ENCODE data around the gene SH3GLB2.
"Not testable (repeated sequence)": the region's sequence is repeated elsewhere in the genome, so short reads cannot be mapped to it uniquely, and the experiment has no call there.

SH3GLB2 gene

DNA sequence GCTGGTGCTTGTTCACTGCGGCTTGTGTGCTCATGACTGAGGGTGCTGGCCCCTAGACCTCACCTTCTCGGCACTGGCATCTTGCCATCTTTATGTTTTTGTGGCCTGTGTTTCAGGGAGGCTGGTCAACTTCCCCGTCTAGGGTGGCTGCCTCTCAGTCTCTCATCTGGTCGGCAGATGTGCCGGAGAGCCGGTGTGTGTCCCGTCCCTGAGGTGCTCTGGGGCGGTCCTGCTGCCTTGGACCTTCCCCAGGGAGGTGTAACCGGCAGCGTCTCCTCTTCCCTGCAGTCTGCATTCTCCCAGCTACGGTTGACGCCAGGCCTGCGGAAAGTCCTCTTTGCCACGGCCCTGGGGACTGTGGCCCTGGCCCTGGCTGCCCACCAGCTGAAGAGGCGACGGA, 13.9 kb upstream of the SH3GLB2 start:
- Histone ChIP-seq H3K27me3 (ENCODE audit: control insufficient read depth in 1 of 2, insufficient read depth in 2 of 2, low read length in 2 of 2) (no peaks in the 10 kb centered on the region), H3K27ac (ENCODE audit: low read depth, low read length) (no peak overlapping the region), H3K9me3 (ENCODE audit: low read length) (no peaks in the 10 kb centered on the region), H3K4me1 (ENCODE audit: insufficient read depth, low read length) (peaks cover 13% of the 10 kb centered on the region), H3K4me3 (ENCODE audit: low read depth in 1 of 2, low read length in 2 of 2) (no peak overlapping the region), H3K36me3 (ENCODE audit: insufficient read depth, low read length) (peaks cover 18% of the 10 kb centered on the region), H3K9ac (ENCODE audit: low read length) (no peak overlapping the region)

DNA sequence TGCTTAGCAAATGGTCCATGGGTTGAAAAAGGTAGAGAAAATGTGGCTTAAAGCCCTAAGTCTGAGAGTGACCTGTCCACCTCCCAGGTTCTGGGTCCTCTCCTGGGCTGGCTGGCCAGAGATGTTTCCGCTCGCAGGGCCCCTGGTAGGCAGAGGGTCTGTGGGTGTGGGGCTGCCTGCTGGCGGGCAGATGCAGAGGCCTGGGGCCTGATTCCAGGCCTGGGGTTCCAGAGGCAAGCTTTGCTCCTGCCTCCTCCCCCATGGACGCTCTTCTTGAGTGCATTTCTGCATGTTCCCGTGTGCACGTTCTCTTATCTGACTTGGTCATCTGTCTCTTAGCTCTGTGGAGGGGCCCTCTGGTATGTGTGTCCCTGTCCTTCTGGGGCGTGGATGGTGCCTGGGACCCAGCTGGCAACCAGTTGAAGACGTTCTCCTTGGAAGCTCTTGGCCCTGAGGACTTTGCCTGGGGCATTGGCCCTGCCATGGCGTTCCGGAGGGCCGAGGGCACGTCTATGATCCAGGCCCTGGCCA, 12.0 kb upstream of the SH3GLB2 start:
- Histone ChIP-seq H3K36me3 (ENCODE audit: insufficient read depth, low read length) (peaks cover 18% of the 10 kb centered on the region), H3K9me3 (ENCODE audit: low read length) (no peaks in the 10 kb centered on the region), H3K9ac (ENCODE audit: low read length) (no peak overlapping the region), H3K27me3 (ENCODE audit: control insufficient read depth in 1 of 2, insufficient read depth in 2 of 2, low read length in 2 of 2) (no peaks in the 10 kb centered on the region), H3K4me1 (ENCODE audit: insufficient read depth, low read length) (peaks cover 13% of the 10 kb centered on the region), H3K4me3 (ENCODE audit: low read depth in 1 of 2, low read length in 2 of 2) (no peak overlapping the region), H3K27ac (ENCODE audit: low read depth, low read length) (no peak overlapping the region)

DNA sequence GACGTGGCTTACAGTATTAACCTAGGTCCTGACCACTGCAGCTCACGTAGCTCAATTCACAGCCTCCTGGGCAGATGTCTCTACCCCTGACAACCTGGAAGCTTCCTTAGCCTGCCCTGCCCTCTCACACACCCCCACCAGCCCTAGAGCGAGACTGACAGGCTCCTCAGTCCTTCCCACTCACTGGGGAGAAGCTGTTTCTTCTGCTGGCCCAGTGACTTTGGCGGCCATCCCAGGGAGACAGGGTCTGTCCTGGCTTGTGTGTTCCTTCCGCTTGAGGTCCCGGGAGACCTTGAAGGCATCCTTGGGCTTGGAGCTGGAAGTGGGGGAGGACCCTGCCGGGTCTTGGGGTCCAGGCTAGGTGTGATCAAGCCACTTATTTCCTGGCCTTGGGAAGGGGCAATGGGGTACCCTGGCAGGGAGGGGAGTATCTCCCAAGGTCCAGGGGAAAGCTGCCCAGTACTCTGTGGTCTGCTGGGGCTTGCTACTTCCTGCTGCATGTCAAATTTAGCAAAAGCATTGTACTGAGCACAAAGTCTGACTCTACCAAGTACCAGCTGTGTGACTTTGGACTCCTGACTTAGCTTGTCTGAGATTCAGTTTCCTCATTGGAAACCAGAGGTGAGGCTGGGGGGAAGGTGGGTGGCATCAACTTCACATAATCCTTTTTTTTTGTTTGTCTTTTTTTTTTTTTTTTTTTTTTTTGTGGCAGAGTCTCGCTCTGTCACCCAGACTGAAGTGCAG, 10.2 kb upstream of the SH3GLB2 start:
- no peak overlapping the region for H3K27ac ChIP-seq (ENCODE audit: low read depth, low read length)
- H3K4me3 ChIP-seq (ENCODE audit: low read depth in 1 of 2, low read length in 2 of 2), result peak overlapping the region; percentile 22 to 76

DNA sequence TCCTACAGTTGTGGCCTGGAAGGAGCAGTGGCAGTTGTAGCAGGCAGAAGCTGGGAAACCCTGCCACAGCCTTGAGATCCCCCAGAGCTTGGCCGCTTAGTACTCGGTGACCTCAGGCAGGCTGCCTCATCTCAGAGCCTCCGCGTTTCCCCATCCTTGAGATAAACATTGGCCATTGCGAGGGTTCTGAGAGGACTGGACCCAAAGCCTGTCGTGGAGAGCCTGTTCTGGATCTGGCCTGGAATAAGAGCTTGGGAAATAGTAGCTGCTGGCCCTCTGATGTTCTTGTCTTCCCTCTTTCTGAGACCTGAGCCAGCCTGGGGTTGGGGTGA, 9.6 kb upstream of the SH3GLB2 start:
- Histone ChIP-seq H3K4me3 (ENCODE audit: low read depth in 1 of 2, low read length in 2 of 2) (peak overlapping the region; percentile 76 to 96), H3K4me1 (ENCODE audit: insufficient read depth, low read length) (peaks cover 13% of the 10 kb centered on the region), H3K27me3 (ENCODE audit: control insufficient read depth in 1 of 2, insufficient read depth in 2 of 2, low read length in 2 of 2) (no peaks in the 10 kb centered on the region), H3K9ac (ENCODE audit: low read length) (no peak overlapping the region), H3K9me3 (ENCODE audit: low read length) (no peaks in the 10 kb centered on the region), H3K36me3 (ENCODE audit: insufficient read depth, low read length) (peaks cover 18% of the 10 kb centered on the region), H3K27ac (ENCODE audit: low read depth, low read length) (no peak overlapping the region)

More for the DNA sequence above, 10.2 kb upstream of the SH3GLB2 start:
- peaks cover 13% of the 10 kb centered on the region for H3K4me1 ChIP-seq (ENCODE audit: insufficient read depth, low read length)
- peaks cover 18% of the 10 kb centered on the region for H3K36me3 ChIP-seq (ENCODE audit: insufficient read depth, low read length)
- no peaks in the 10 kb centered on the region for H3K9me3 ChIP-seq (ENCODE audit: low read length)
- H3K27me3 ChIP-seq (ENCODE audit: control insufficient read depth in 1 of 2, insufficient read depth in 2 of 2, low read length in 2 of 2), result no peaks in the 10 kb centered on the region
- no peak overlapping the region for H3K9ac ChIP-seq (ENCODE audit: low read length)

DNA sequence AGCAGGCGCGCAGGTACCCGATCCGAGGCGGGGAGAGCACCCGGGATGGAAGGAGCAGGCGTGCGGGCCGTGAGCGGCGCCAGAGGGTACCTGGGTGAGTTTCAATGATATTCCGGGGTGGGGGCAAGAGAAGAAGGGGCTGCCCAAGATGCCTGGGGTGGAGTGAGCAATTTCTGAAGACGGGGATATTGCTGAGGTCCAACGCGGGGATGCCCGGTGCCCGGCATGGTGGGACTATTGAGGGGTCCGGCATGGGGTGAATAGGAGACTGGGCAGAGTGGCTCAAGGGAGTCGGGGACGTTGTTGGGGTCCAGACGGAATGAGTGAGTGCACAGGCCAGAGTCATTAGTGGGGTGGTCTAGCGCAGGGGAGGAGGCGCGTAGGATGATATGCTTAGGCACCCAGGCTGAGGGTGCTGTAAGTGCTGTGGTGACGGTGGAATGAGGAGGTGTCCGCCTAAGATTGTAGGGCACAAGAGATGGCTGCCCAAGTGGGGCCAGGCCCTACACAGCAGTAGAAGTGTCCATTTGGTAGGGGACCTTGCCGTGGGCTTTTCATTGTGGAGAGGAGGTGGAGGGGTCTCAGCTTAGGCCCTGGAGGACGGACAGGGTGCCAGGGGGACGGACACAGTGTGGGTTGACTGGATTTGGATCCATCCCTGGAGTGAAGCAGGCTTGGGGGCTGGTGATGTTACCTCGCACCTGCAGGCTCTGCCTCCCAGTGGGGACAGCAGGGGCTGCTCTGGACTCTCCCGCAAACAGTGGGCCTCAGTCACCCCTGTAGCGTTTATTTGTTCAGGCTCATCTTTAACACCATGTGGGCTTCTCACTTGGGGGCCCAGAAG, 9.0 kb upstream of the SH3GLB2 start:
- H3K4me1 ChIP-seq (ENCODE audit: insufficient read depth, low read length), result peaks cover 13% of the 10 kb centered on the region
- no peaks in the 10 kb centered on the region for H3K9me3 ChIP-seq (ENCODE audit: low read length)
- peaks cover 12% of the 10 kb centered on the region for H3K36me3 ChIP-seq (ENCODE audit: insufficient read depth, low read length)
- peak overlapping the region; percentile 76 for H3K27ac ChIP-seq (ENCODE audit: low read depth, low read length)
- H3K9ac ChIP-seq (ENCODE audit: low read length), result peak overlapping the region; percentile 45
- peak overlapping the region; percentile 76 to 96 for H3K4me3 ChIP-seq (ENCODE audit: low read depth in 1 of 2, low read length in 2 of 2)
- H3K27me3 ChIP-seq (ENCODE audit: control insufficient read depth in 1 of 2, insufficient read depth in 2 of 2, low read length in 2 of 2), result no peaks in the 10 kb centered on the region

DNA sequence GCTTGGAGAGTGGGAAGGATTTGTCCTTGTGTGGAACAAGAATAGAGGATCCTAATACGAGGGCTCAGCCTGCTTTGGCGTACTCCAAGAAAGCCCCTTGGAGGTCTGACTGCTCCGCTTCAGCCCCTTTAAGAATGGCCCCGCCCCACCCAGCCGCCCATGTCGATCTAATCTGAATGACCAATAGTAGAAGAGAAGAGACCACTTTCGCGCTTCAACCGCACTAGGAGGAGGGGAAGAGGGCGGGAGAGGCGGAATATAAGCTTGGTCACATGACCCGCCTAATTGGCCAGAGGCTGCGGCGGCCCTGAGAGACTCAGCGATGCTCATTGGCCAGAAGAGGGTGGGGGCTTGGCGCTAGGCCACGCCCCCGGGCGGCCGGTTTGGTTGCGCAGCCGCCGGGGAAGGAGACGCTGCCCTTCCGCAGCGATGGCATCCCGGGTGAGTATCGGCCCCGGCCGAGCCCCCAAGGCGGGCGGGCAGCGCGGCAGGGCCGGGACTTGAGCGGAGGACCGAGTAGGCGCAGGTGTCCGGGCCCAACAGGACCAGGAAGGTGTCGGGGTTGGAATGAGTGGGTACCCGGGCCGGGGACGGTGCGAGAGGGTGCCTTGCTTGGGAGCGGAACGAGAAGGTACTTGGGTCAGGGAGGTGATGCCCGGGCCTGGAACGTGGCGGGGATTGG, 8.3 kb upstream of the SH3GLB2 start, which contains the start of gene MIGA2:
Gene MIGA2 (plus strand): TSS at position 386 of the 682 bp plus-strand sequence. CDS start 3,969 bp downstream, outside the sequence.
- Histone ChIP-seq H3K36me3 (ENCODE audit: insufficient read depth, low read length) (peaks cover 5% of the 10 kb centered on the region), H3K27ac (ENCODE audit: low read depth, low read length) (peak within 1 kb of the TSS; percentile 76), H3K4me1 (ENCODE audit: insufficient read depth, low read length) (peaks cover 13% of the 10 kb centered on the region), H3K9ac (ENCODE audit: low read length) (peak within 1 kb of the TSS; percentile 64), H3K4me3 (ENCODE audit: low read depth in 1 of 2, low read length in 2 of 2) (peak within 1 kb of the TSS; percentile 76 to 96), H3K27me3 (ENCODE audit: control insufficient read depth in 1 of 2, insufficient read depth in 2 of 2, low read length in 2 of 2) (no peaks in the 10 kb centered on the region), H3K9me3 (ENCODE audit: low read length) (no peaks in the 10 kb centered on the region)

DNA sequence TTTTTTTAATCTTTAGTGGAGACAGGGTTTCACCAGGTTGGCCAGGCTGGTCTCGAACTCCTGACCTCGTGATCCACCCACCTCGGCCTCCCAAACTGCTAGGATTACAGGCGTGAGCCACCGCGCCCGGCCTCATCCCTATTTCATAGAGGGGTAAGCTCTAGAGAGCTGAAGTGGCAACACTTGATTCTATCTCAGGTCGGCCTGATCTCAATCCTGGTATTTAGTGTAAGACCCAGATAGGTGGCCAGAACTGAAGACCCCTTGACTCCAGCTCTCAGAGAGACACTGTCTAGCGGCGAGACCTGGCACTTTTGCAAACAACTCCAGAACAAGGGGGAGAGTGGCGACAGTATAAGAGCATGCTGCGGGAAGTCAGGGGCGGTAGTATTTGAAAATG, 7.7 kb upstream of the SH3GLB2 start:
- Histone ChIP-seq H3K27ac (ENCODE audit: low read depth, low read length) (peak overlapping the region; percentile 64), H3K9ac (ENCODE audit: low read length) (peak overlapping the region; percentile 64), H3K4me3 (ENCODE audit: low read depth in 1 of 2, low read length in 2 of 2) (peak overlapping the region; percentile 63 to 76), H3K4me1 (ENCODE audit: insufficient read depth, low read length) (peaks cover 13% of the 10 kb centered on the region)
- not testable (repeated sequence) for H3K9me3 ChIP-seq (ENCODE audit: low read length); H3K27me3 ChIP-seq (ENCODE audit: control insufficient read depth in 1 of 2, insufficient read depth in 2 of 2, low read length in 2 of 2); H3K36me3 ChIP-seq (ENCODE audit: insufficient read depth, low read length)

DNA sequence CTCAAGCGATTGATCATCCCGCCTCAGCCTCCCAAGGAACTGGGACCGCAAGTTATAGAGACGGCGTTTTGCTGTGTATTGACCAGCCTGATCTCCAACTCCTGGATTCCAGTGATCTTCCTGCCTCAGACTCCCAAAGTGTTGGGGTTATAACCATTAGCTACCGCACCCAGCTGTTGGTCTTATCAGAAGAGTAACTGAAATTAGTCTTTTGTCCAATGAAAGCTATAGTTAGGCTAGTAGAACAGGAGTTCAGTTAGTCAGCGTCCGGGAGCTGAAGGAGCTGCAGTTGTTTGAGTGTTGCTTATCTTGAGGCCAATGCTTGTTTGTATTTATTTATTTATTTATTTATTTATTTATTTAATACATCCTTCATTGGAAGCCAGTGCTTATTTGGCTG, 5.1 kb upstream of the SH3GLB2 start:
- Histone ChIP-seq H3K9ac (ENCODE audit: low read length) (no peak overlapping the region), H3K9me3 (ENCODE audit: low read length) (no peaks in the 10 kb centered on the region), H3K27ac (ENCODE audit: low read depth, low read length) (no peak overlapping the region), H3K4me1 (ENCODE audit: insufficient read depth, low read length) (peaks cover 10% of the 10 kb centered on the region), H3K4me3 (ENCODE audit: low read depth in 1 of 2, low read length in 2 of 2) (no peak overlapping the region), H3K36me3 (ENCODE audit: insufficient read depth, low read length) (no peaks in the 10 kb centered on the region), H3K27me3 (ENCODE audit: control insufficient read depth in 1 of 2, insufficient read depth in 2 of 2, low read length in 2 of 2) (no peaks in the 10 kb centered on the region)

DNA sequence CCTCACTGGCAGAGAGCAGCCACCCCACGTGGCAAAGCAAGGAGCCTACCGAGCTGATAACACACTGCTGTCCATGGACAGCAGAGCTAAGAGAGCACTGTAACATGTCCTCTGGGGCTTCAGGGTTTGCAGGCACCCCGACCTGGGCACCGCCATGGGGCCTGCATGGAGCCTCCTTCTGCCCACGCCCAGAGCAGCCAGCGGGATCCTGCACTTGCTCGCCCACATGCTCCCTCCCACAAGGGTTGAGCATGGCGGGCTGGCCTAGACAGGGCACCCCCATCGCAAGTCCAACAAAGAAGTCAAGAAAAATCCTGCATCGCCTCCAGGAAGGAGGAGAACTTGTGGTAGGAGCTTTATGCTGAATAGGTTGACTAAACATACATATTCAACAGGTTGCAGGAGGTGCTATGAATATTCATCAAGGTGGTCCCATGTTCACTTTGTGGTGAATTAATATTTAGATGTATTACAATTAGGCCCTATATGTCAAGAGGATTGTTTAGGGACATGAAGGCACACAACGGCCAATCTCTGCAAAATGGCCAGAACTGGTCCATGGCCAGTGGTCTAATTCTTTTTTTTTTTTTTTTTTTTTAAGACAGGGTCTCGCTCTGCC, 4.5 kb upstream of the SH3GLB2 start:
- H3K27ac ChIP-seq (ENCODE audit: low read depth, low read length), result no peak overlapping the region
- peaks cover 5% of the 10 kb centered on the region for H3K4me1 ChIP-seq (ENCODE audit: insufficient read depth, low read length)
- H3K27me3 ChIP-seq (ENCODE audit: control insufficient read depth in 1 of 2, insufficient read depth in 2 of 2, low read length in 2 of 2), result no peaks in the 10 kb centered on the region
- H3K4me3 ChIP-seq (ENCODE audit: low read depth in 1 of 2, low read length in 2 of 2), result no peak overlapping the region
- no peak overlapping the region for H3K9ac ChIP-seq (ENCODE audit: low read length)
- no peaks in the 10 kb centered on the region for H3K9me3 ChIP-seq (ENCODE audit: low read length)
- H3K36me3 ChIP-seq (ENCODE audit: insufficient read depth, low read length), result no peaks in the 10 kb centered on the region

DNA sequence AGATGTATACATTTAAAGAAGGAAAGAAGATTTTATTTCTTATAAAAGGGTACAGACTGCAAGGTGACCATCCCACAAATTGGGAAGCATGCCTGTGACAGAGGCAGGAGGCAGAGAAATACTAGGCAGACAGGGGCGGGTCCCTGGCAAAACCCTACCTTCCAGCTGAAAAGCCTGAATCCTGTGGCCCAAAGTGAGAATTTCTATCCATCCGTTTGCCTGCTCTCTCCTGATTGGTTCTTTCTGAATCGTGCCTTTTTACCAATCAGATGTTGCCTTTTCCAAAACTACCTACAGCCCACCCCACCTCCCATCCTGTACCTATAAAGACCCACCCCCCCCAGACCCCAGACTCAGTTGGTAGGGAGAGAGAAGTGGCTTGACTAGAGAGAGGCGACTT, 3.4 kb upstream of the SH3GLB2 start:
- H3K36me3 ChIP-seq (ENCODE audit: insufficient read depth, low read length), result no peaks in the 10 kb centered on the region

DNA sequence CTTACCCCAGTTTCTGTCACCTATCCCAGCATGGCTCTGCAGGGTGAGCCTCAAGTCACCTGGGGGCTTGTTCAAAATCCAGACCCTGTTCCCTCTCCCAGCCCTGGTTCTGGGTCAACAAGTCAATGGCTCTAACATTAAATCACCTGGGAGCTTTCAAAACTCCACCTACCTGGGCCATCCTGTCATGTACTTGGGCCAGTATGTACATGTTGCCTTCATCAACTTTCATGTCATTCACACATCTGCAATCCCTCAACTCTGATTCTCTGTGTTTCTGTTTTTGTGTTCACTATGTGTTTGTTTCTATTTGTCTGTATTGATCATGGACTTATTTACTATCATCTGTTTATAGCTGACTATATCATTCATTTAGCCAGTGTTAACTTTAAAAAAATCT, 2.1 kb upstream of the SH3GLB2 start:
- H3K4me1 ChIP-seq (ENCODE audit: insufficient read depth, low read length), result peaks cover 17% of the 10 kb centered on the region
- H3K27ac ChIP-seq (ENCODE audit: low read depth, low read length), result no peak overlapping the region
- no peaks in the 10 kb centered on the region for H3K36me3 ChIP-seq (ENCODE audit: insufficient read depth, low read length)
- H3K4me3 ChIP-seq (ENCODE audit: low read depth in 1 of 2, low read length in 2 of 2), result no peak overlapping the region
- H3K9me3 ChIP-seq (ENCODE audit: low read length), result no peaks in the 10 kb centered on the region
- no peak overlapping the region for H3K9ac ChIP-seq (ENCODE audit: low read length)
- no peaks in the 10 kb centered on the region for H3K27me3 ChIP-seq (ENCODE audit: control insufficient read depth in 1 of 2, insufficient read depth in 2 of 2, low read length in 2 of 2)

More for the DNA sequence above, 3.4 kb upstream of the SH3GLB2 start:
- H3K27ac ChIP-seq (ENCODE audit: low read depth, low read length), result no peak overlapping the region
- peaks cover 10% of the 10 kb centered on the region for H3K4me1 ChIP-seq (ENCODE audit: insufficient read depth, low read length)
- H3K9me3 ChIP-seq (ENCODE audit: low read length), result no peaks in the 10 kb centered on the region
- H3K9ac ChIP-seq (ENCODE audit: low read length), result no peak overlapping the region
- H3K4me3 ChIP-seq (ENCODE audit: low read depth in 1 of 2, low read length in 2 of 2), result no peak overlapping the region
- no peaks in the 10 kb centered on the region for H3K27me3 ChIP-seq (ENCODE audit: control insufficient read depth in 1 of 2, insufficient read depth in 2 of 2, low read length in 2 of 2)
